Left forelimb (tissue), 1 donor: Measurements from ENCODE around the gene CHD3.
A peak's percentile ranks its signal among the peaks of the same experiment; 100 is the strongest.
"Not testable (repeated sequence)": the region's sequence is repeated elsewhere in the genome, so short reads cannot be mapped to it uniquely, and the experiment has no call there.

Experiments
- DNase-seq: peaks from one replicate; pipeline ENCODE4 v3.0.0-alpha.2; 2018; ENCODE audit warnings: low spot score

Gene CHD3

GRCh38 chr17:7931709-7932482, 43.3 kb downstream of the CHD3 start, which contains the start of the genes CNTROB and TRAPPC1:
TSS of gene CNTROB (plus strand) at chr17:7932206. CDS start at chr17:7933080, 874 bp downstream.
TSS of gene TRAPPC1 (minus strand) at chr17:7931946. CDS start at chr17:7931829, 117 bp downstream.
- DNase-seq: peak; percentile 100

DNA sequence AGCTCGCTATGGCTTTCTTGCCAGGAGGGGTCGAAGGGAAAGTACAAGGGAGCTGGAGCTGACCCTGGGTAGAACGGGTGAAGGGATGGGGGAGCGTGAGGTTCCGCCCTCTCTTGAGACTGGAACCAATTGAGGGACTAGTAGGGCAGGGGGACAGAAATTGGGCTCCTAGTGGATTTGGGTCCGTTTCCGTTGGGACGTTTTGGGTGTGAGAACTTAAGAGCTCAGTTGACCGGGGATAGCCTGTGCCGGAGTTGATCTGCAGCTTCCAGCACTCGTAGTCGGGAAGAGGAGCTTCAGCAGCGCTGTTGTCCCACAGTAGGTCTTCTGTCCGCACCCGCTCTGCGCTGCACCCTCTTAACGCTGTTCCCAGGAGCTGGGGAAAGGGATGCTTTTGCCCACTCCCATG, 43.9 kb downstream of the CHD3 start:
- DNase-seq: peak; percentile 69

- DNase-seq: no peak
Measured at GRCh38 chr17:7932949-7933348, 44.4 kb downstream of the CHD3 start.

- no peak for DNase-seq
Measured at GRCh38 chr17:7935859-7936258, 47.3 kb downstream of the CHD3 start.

GRCh38 chr17:7940034-7940433, 51.4 kb downstream of the CHD3 start:
- no peak for DNase-seq

GRCh38 chr17:7940743-7941142, 52.2 kb downstream of the CHD3 start:
- no peak for DNase-seq

DNA sequence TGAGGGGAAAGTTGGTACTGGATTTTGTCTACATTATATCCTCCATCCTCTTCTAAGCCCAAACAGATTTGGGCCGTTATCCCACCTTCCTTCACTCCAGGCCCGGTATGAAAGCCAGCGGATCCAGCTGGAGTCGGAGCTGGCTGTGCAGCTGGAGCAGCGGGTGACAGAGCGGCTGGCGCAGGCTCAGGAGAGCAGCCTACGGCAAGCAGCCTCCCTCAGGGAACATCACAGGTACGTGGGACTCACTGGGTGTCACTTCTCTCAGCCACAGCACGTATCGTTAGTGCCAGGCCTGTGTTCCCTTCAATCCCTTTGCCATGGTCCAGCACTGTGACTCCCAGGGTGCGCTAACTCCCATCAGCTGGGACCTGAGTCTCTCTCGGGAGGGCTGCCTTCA, 54.7 kb downstream of the CHD3 start:
- no peak for DNase-seq

DNA sequence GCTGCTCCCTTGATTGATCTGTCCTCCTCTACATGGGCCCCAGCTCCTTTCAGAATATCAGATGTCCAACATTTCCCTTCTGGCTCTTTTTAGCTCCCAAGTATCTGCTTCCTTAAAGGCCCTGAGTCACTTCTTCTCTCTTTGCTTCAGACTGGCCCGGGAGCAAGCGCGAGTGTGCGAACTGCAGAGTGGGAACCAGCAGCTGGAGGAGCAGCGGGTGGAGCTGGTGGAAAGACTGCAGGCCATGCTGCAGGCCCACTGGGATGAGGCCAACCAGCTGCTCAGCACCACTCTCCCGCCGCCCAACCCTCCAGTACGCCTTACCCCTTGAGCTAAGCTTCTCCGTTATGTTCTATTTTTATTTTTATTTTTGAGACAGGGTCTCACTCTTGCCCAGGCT, 55.7 kb downstream of the CHD3 start:
- no peak for DNase-seq

GRCh38 chr17:7945651-7946050, 57.1 kb downstream of the CHD3 start:
- DNase-seq: no peak

GRCh38 chr17:7946441-7946840, 57.9 kb downstream of the CHD3 start:
- DNase-seq: no peak

- DNase-seq: no peak
Measured at GRCh38 chr17:7947651-7948050, 59.1 kb downstream of the CHD3 start.

DNA sequence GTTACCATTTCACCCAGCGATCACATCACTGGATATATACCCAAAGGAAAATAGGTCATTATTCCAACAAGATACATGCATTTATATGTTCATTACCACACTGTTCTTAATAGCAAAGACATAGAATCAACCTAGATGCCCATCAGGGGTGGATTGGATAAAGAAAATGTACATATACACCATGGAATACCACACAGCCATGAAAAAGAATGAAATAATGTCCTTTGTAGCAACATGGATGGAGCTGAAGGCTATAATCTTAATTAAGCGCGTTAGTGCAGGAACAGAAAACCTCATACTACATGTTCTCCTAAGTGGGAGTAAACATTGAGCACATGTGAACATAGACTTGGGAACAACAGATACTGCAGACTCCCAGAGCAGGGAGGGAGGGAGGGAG, 62.0 kb downstream of the CHD3 start:
- DNase-seq: no peak

GRCh38 chr17:7951143-7951792, 62.7 kb downstream of the CHD3 start:
- no peak for DNase-seq

GRCh38 chr17:7953266-7953665, 64.7 kb downstream of the CHD3 start:
- not testable (repeated sequence) for DNase-seq

- DNase-seq: no peak
Measured at GRCh38 chr17:7955414-7956227, 67.0 kb downstream of the CHD3 start.

- DNase-seq: no peak
Measured at GRCh38 chr17:7956228-7956965, 67.8 kb downstream of the CHD3 start.

DNA sequence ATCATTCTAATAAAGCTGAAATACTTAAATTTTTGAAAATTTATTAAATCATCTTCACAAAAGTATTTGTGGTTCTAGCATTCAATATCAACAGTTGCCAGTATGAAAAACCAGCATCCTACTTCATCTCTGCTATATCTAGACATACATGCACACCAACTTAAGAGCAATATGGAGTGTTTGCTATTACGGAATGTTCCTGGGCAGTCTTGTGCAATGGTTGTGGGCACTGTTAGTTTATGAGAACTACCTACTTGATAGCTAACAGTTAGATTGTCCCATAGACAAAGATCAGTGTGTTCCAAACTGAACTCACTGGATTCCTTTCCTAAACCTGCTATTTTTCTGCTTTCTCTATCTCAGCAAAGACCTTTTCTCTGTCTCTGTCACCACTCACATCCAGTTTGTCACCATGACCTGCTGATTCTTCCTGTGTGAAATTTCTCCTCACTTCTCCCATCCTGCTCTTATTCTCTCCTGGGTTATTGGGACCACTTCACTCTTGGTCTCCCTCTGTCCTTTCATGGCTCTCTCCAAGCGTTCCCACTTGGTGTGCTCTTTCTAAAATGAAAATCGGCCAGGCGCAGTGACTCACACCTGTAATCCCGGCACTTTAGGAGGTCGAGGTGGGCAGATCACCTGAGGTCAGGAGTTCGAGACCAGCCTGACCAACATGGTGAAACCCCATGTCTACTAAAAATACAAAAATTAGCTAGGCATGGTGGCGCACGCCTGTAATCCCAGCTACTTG, 71.1 kb downstream of the CHD3 start:
- no peak for DNase-seq

DNA sequence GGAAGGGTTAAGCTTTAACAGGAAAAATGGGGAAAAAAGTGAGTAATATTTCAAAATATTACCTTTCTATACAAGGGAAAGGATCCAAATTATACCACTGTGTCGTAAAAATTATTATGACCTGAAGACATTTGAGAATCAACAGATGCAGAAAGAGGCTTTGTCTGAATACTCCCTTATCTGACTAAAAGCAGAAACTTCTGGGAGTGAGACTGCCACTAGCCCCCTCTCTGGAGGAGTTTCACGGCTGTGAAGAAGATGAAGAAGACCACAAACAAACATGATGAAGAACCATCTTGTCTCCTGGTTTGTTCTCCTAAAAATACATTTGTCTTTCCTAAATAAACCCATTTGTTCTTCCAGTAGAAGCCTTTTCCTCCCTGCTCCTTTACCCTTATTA, 72.8 kb downstream of the CHD3 start:
- no peak for DNase-seq
